NCI-H146 treated with DMSO at 0.1 percent for 48 hours (cell line): Measurements from ENCODE around the gene SIL1.
A peak's percentile ranks its signal among the peaks of the same experiment; 100 is the strongest.
"Not testable (repeated sequence)": the region's sequence is repeated elsewhere in the genome, so short reads cannot be mapped to it uniquely, and the experiment has no call there.

ENCODE experiments used
- DNase-seq: peaks from one replicate; lab custom pipeline; 2025; ENCODE audit not compliant: unreplicated experiment; lab: John Stamatoyannopoulos, UW

Gene SIL1

GRCh38 chr5:139113892-139114291 is 84.3 kb downstream of the SIL1 start:
- DNase-seq, result no peak

- not testable (repeated sequence) for DNase-seq
Observed at GRCh38 chr5:139112362-139112761, 85.8 kb downstream of the SIL1 start.

- no peak for DNase-seq
Observed at GRCh38 chr5:139110526-139111168, 87.5 kb downstream of the SIL1 start.

- DNase-seq, result peak; percentile 34
Observed at GRCh38 chr5:139108063-139108824, 89.9 kb downstream of the SIL1 start.

- no peak for DNase-seq
Observed at GRCh38 chr5:139105621-139106071, 92.5 kb downstream of the SIL1 start.

GRCh38 chr5:139104577-139105276 is 93.4 kb downstream of the SIL1 start:
- DNase-seq, result no peak

- DNase-seq, result no peak
Observed at GRCh38 chr5:139103762-139104161, 94.4 kb downstream of the SIL1 start.

- DNase-seq, result no peak
Observed at GRCh38 chr5:139100825-139101224, 97.3 kb downstream of the SIL1 start.

GRCh38 chr5:139094154-139095131 is 103.7 kb downstream of the SIL1 start:
- no peak for DNase-seq

- peak; percentile 57 for DNase-seq
Observed at GRCh38 chr5:139092741-139093343, 105.3 kb downstream of the SIL1 start.

GRCh38 chr5:139091439-139092156 is 106.6 kb downstream of the SIL1 start:
- DNase-seq, result peak; percentile 19

- no peak for DNase-seq
Observed at GRCh38 chr5:139090581-139090980, 107.6 kb downstream of the SIL1 start.

- DNase-seq, result no peak
Observed at GRCh38 chr5:139088024-139088423, 110.1 kb downstream of the SIL1 start.

GRCh38 chr5:139082813-139083498 is 115.2 kb downstream of the SIL1 start:
- DNase-seq, result no peak

GRCh38 chr5:139079991-139080610 is 118.1 kb downstream of the SIL1 start:
- no peak for DNase-seq

- DNase-seq, result no peak
Observed at GRCh38 chr5:139079225-139079990, 118.8 kb downstream of the SIL1 start.

GRCh38 chr5:139078345-139078744 is 119.8 kb downstream of the SIL1 start:
- DNase-seq, result no peak

GRCh38 chr5:139077899-139078298 is 120.3 kb downstream of the SIL1 start:
- DNase-seq, result no peak
